K562 (cell line): ENCODE results near the gene DRC3. TPM values are rescaled to one million over a fixed set of nuclear protein-coding genes. Genes with fewer than 3 reads are reported as not detected.

Source experiments
- ATAC-seq: fragments of 200-7000 bp; cut with Tn5 transposase; 3 replicates; pipeline ENCODE4 v1.9.1; 2020; ENCODE audit warnings: moderate library complexity
- BruUV-seq: library from RNA; stranded (reverse); fragments of 400-500 nt; replicated peaks from 2 replicates; lab custom pipeline; 2021; lab: Mats Ljungman, UMichigan
- CTCF ChIA-PET: fragments of 300-600 bp; formaldehyde crosslinking; extraction: SDS; loops from one replicate; lab custom pipeline; 2021; ENCODE audit warnings: low intra/inter-chr PET ratio; lab: Yijun Ruan, JAX
- POLR2A ChIA-PET: fragments of 300-600, 350-650 bp; sonication (Branson Sonifier 250); formaldehyde crosslinking; extraction: SDS; loops from one replicate; lab custom pipeline; 2021; ENCODE audit warnings: antibody characterized with exemption, inconsistent platforms; lab: Yijun Ruan, JAX
- DNase-seq, 4 experiments: peaks; one replicate each; pipeline versions ENCODE4 v3.0.0 to v3.0.0-alpha.2; 2011 to 2018; ENCODE audit warnings: low spot score in 3 of 4, mixed read lengths in 3 of 4; ENCODE audit errors: extremely low read depth in 1 of 4
- FAIRE-seq: peaks from 2 replicates; lab custom pipeline; 2011; peaks lifted over from hg19 to GRCh38; lab: Jason Lieb, UNC
- H2AFZ ChIP-seq: 2 replicates; pipeline ENCODE4 v1.6.0; 2011; ENCODE audit warnings: low read depth, low read length, control low read depth, inconsistent platforms
- H3K27ac ChIP-seq: fragments of 200-600 bp; 3 replicates; pipeline ENCODE4 v1.8.0; 2011; ENCODE audit warnings: low read depth, mild to moderate bottlenecking, control low read depth, inconsistent platforms, low read length, moderate library complexity, mixed read lengths; ENCODE audit errors: extremely low read depth
- H3K27me3 ChIP-seq, 2 experiments: fragments of 300-600 bp in 1 of 2; 2 replicates in 1 of 2; 3 replicates in 1 of 2; pipeline versions ENCODE4 v1.6.0 to v1.8.0; 2011; ENCODE audit warnings: inconsistent platforms in 2 of 2, low read length in 2 of 2, mild to moderate bottlenecking in 1 of 2, mixed read lengths in 1 of 2, moderate library complexity in 1 of 2; ENCODE audit not compliant: control insufficient read depth in 2 of 2, insufficient read depth in 2 of 2
- H3K36me3 ChIP-seq: fragments of 300-600 bp; 3 replicates; pipeline ENCODE4 v1.8.0; 2011; ENCODE audit warnings: mild to moderate bottlenecking, low read length, inconsistent platforms; ENCODE audit not compliant: control insufficient read depth, insufficient read depth
- H3K4me1 ChIP-seq, 2 experiments: fragments of 200-600 bp in 1 of 2; replicated peaks in 1 of 2; 2 replicates in 1 of 2; 3 replicates in 1 of 2; pipeline versions ENCODE4 v1.5.1 to v1.8.0; 2011; ENCODE audit warnings: inconsistent platforms in 2 of 2, low read length in 2 of 2, mild to moderate bottlenecking in 1 of 2, mixed read lengths in 1 of 2, moderate library complexity in 1 of 2; ENCODE audit not compliant: control insufficient read depth in 2 of 2, insufficient read depth in 2 of 2
- H3K4me2 ChIP-seq: 2 replicates; pipeline ENCODE4 v1.6.1; 2011; ENCODE audit warnings: low read length, control low read depth, inconsistent platforms, mixed read lengths; ENCODE audit not compliant: insufficient read depth
- H3K4me3 ChIP-seq: fragments of 200-600 bp; sonication (generic), shearing (Covaris generic); 2 replicates; pipeline ENCODE4 v1.5.1; 2016; ENCODE audit warnings: control low read depth, inconsistent platforms
- H3K79me2 ChIP-seq: fragments of 200-600 bp; 3 replicates; pipeline ENCODE4 v1.8.0; 2011; ENCODE audit warnings: low read length, inconsistent platforms; ENCODE audit not compliant: control insufficient read depth, insufficient read depth
- H3K9ac ChIP-seq, 2 experiments: 2 replicates each; pipeline versions ENCODE4 v1.6.0 to v1.6.1; 2011; ENCODE audit warnings: low read depth in 2 of 2, low read length in 2 of 2, control low read depth in 1 of 2, inconsistent platforms in 1 of 2, mild to moderate bottlenecking in 1 of 2, mixed read lengths in 1 of 2; ENCODE audit not compliant: insufficient read depth in 1 of 2
- H3K9me1 ChIP-seq: one replicate; pipeline ENCODE4 v1.6.0; 2011; ENCODE audit warnings: inconsistent platforms, mild to moderate bottlenecking, low read length, moderate library complexity; ENCODE audit not compliant: control insufficient read depth, insufficient read depth
- H3K9me3 ChIP-seq: replicated peaks from 2 replicates; pipeline ENCODE4 v1.5.1; 2011; ENCODE audit warnings: low read depth, low read length, inconsistent platforms; ENCODE audit not compliant: control insufficient read depth, insufficient read depth
- H4K20me1 ChIP-seq: replicated peaks from 2 replicates; pipeline ENCODE4 v1.6.1; 2011; ENCODE audit warnings: low read length, inconsistent platforms, mixed read lengths; ENCODE audit not compliant: control insufficient read depth, insufficient read depth
- ATF7 ChIP-seq: fragments of 450-650 bp; IDR thresholded peaks from 2 replicates; pipeline ENCODE4 v1.7.1; 2014; ENCODE audit warnings: mild to moderate bottlenecking, moderate library complexity
- CBX8 ChIP-seq: fragments of 200-600 bp; sonication (generic); IDR thresholded peaks from 2 replicates; pipeline ENCODE4 v1.6.1; 2012; ENCODE audit warnings: borderline replicate concordance, mixed run types, low read depth, mild to moderate bottlenecking, moderate library complexity, mixed read lengths, low read length, control low read depth, inconsistent platforms; ENCODE audit not compliant: poor library complexity, severe bottlenecking; ENCODE audit errors: extremely low read depth
- FOXJ3 ChIP-seq: sonication (generic); formaldehyde crosslinking; IDR thresholded peaks from 2 replicates; pipeline ENCODE4 v1.4.0; 2020; ENCODE audit warnings: mild to moderate bottlenecking, missing genetic modification reagents
- FOXP4 ChIP-seq: sonication (generic); formaldehyde crosslinking; IDR thresholded peaks from 2 replicates; pipeline ENCODE4 v1.8.0; 2022; ENCODE audit warnings: mild to moderate bottlenecking, missing genetic modification reagents, borderline replicate concordance
- MEF2D ChIP-seq: conservative IDR thresholded peaks from 2 replicates; pipeline ENCODE4 v1.6.1; 2016; ENCODE audit warnings: low read depth, missing genetic modification characterization, missing compliant biosample characterization
- POU5F1 ChIP-seq: fragments of 150-350 bp; IDR thresholded peaks from 2 replicates; pipeline ENCODE4 v1.6.1; 2014; ENCODE audit warnings: borderline replicate concordance, low read length, low read depth, mild to moderate bottlenecking; ENCODE audit not compliant: partially characterized antibody
- SAFB ChIP-seq: fragments of 200-400 bp; formaldehyde crosslinking; IDR thresholded peaks from 2 replicates; pipeline ENCODE4 v1.6.1; 2017; ENCODE audit warnings: low read depth, low read length, borderline replicate concordance
- SIN3A ChIP-seq, 2 experiments: fragments of 150-350 bp in 1 of 2; IDR thresholded peaks; 2 replicates each; pipeline ENCODE4 v1.6.1; 2011 to 2016; ENCODE audit warnings: borderline replicate concordance in 2 of 2, low read depth in 2 of 2, low read length in 2 of 2, mild to moderate bottlenecking in 2 of 2, moderate library complexity in 2 of 2; ENCODE audit not compliant: control insufficient read depth in 1 of 2
- SMARCA4 ChIP-seq: fragments of 450-650 bp; IDR thresholded peaks from 2 replicates; pipeline ENCODE4 v1.6.1; 2016
- STAT5A ChIP-seq: IDR thresholded peaks from 2 replicates; pipeline ENCODE4 v1.6.1; 2012; ENCODE audit warnings: low read length, inconsistent platforms, borderline replicate concordance
- ZHX1 ChIP-seq: fragments of 150-350 bp; conservative IDR thresholded peaks from 2 replicates; pipeline ENCODE4 v1.6.1; 2014; ENCODE audit warnings: low read length
- ZMIZ1 ChIP-seq, 2 experiments: fragments of 150-350 bp in 1 of 2; IDR thresholded peaks; 2 replicates each; pipeline ENCODE4 v1.6.1; 2012 to 2016; ENCODE audit warnings: low read depth in 2 of 2, low read length in 2 of 2, mild to moderate bottlenecking in 1 of 2, moderate library complexity in 1 of 2
- WGBS: fragments of 100-300 bp; shearing (Covaris generic); methylation state at CpG from one replicate; pipeline ENCODE4 v1.1.6; 2016; ENCODE audit warnings: low coverage, mixed read lengths; ENCODE audit not compliant: insufficient coverage; ENCODE audit errors: missing lambda C conversion rate; 5-methylcytosine and 5-hydroxymethylcytosine counted together
- in situ Hi-C: fragments of 300-500 bp; cut with MboI; formaldehyde crosslinking; loops from 4 replicates; pipeline ENCODE4 v1.15.0; 2018; ENCODE audit warnings: inconsistent platforms, mixed read lengths
- intact Hi-C: fragments of 100-400 bp; cut with micrococcal nuclease; formaldehyde crosslinking; loops from 2 replicates; pipeline ENCODE4 v1.14.2; 2022
- polyA plus RNA-seq, 8 experiments: library from polyadenylated mRNA; depleted of rRNA in 4 of 8; stranded (reverse) in 5 of 8; unstranded in 3 of 8; fragments of >200 nt; fragmentation: Nextera tagmentation in 2 of 8; fragmentation: Illumina TruSeq in 1 of 8; extraction: Ambion mirVana in 2 of 8; extraction: Trizol in 1 of 8; gene quantifications; 2 replicates each; pipeline versions ENCODE4 v1.2.1 to v1.2.3, GENCODE V29; 2011 to 2014; ENCODE audit warnings: inconsistent platforms in 1 of 8, missing spikeins in 1 of 8
- total RNA-seq, 7 experiments: library from RNA; depleted of rRNA in 6 of 7; stranded (reverse); fragments of >200 nt in 6 of 7; fragmentation: Illumina TruSeq in 2 of 7; extraction: Trizol in 2 of 7; gene quantifications; 2 replicates each; pipeline versions ENCODE4 v1.2.1 to v1.2.3, GENCODE V29; 2011 to 2021; ENCODE audit warnings: low replicate concordance in 1 of 7

Gene DRC3
- total and polyA plus RNA-seq, 9 of the 15 experiments (the other 6 are each of a cell fraction or from before 2014, with no cell fraction given) = 0.10 to 0.84 (median 0.30) TPM; not detected in 3

- no peak for TF ChIP-seq ZMIZ1 (IDR thresholded peaks at IDR 0.05; ENCODE audit: low read depth in 2 of 2, low read length in 2 of 2)
Measured at GRCh38 chr17:17989081-17989480, 16.4 kb downstream of the DRC3 start (continued).

- Histone ChIP-seq H4K20me1 (no peaks in the 10 kb centered on the region), H3K4me2 (no peak overlapping the region), H2AFZ (no peak overlapping the region), H3K9ac (peak overlapping the region in 1 of 2 experiments; percentile 58; a peak in 2 of 4 replicates), H3K9me1 (no peaks in the 10 kb centered on the region), H3K4me1 (no peaks in the 10 kb centered on the region; a peak in 1 of 5 replicates), H3K27ac (no peak overlapping the region), H3K4me3 (no peak overlapping the region), H3K9me3 (no peaks in the 10 kb centered on the region), H3K36me3 (no peaks in the 10 kb centered on the region), H3K79me2 (no peaks in the 10 kb centered on the region), H3K27me3 (peaks cover 0 to 33% of the 10 kb centered on the region in 2 experiments; a peak in 2 of 5 replicates)
- no peak for FAIRE-seq
- in situ Hi-C loops = no loop called here
- CTCF ChIA-PET = no interaction called here
- POLR2A ChIA-PET = no interaction called here
- no peak for DNase-seq
- no peak for ATAC-seq
- BruUV-seq = no TSS peak
- intact Hi-C loops = loop anchor here (5.0 kb wide), 1 partner anchor 43 kb away; no protein-coding TSS in a partner anchor
- 17% methylated on average over 10 of the region's 10 CpGs for WGBS
- TF ChIP-seq SAFB (no peak), STAT5A (no peak), FOXP4 (no peak), POU5F1 (no peak), SIN3A (IDR thresholded peaks at IDR 0.05; ENCODE audit: borderline replicate concordance in 2 of 2, control insufficient read depth in 1 of 2, low read depth in 2 of 2, low read length in 2 of 2) (no peak), ATF7 (no peak), CBX8 (no peak), SMARCA4 (no peak), MEF2D (tag) (no peak), ZHX1 (no peak), FOXJ3 (CRISPR knock-in tag) (no peak)
Measured at GRCh38 chr17:17989618-17990017, 17.0 kb downstream of the DRC3 start.
